Globus pallidus (tissue), 1 donor: ENCODE results near the gene STOX2.
A peak's percentile ranks its signal among the peaks of the same experiment; 100 is the strongest.
"Not testable (repeated sequence)": the region's sequence is repeated elsewhere in the genome, so short reads cannot be mapped to it uniquely, and the experiment has no call there.

Source experiments
- DNase-seq: peaks from one replicate; pipeline ENCODE4 v3.0.0-alpha.2; 2015; ENCODE audit warnings: low spot score

Gene STOX2

GRCh38 chr4:183935355-183936005, 30.4 kb downstream of the STOX2 start:
- no peak for DNase-seq

- DNase-seq, result no peak
Measured at GRCh38 chr4:183936047-183936446, 30.9 kb downstream of the STOX2 start.

GRCh38 chr4:183936574-183937345, 31.7 kb downstream of the STOX2 start:
- no peak for DNase-seq

GRCh38 chr4:183940864-183941263, 35.8 kb downstream of the STOX2 start:
- no peak for DNase-seq

GRCh38 chr4:183941964-183942363, 36.9 kb downstream of the STOX2 start:
- no peak for DNase-seq

GRCh38 chr4:183945741-183946140, 40.6 kb downstream of the STOX2 start:
- no peak for DNase-seq

- DNase-seq, result no peak
Measured at GRCh38 chr4:183950536-183950935, 45.4 kb downstream of the STOX2 start.

- DNase-seq, result not testable (repeated sequence)
Measured at GRCh38 chr4:183952652-183953051, 47.5 kb downstream of the STOX2 start.

GRCh38 chr4:183959319-183960045, 54.4 kb downstream of the STOX2 start:
- DNase-seq, result peak; percentile 45

- DNase-seq, result peak; percentile 97
Measured at GRCh38 chr4:183960046-183960420, 54.9 kb downstream of the STOX2 start.

- peak; percentile 66 for DNase-seq
Measured at GRCh38 chr4:183960962-183961541, 55.9 kb downstream of the STOX2 start.

GRCh38 chr4:183961795-183962194, 56.7 kb downstream of the STOX2 start:
- DNase-seq, result no peak

GRCh38 chr4:183962419-183962818, 57.3 kb downstream of the STOX2 start:
- DNase-seq, result no peak

- no peak for DNase-seq
Measured at GRCh38 chr4:183966371-183966770, 61.3 kb downstream of the STOX2 start.

GRCh38 chr4:183967266-183967665, 62.2 kb downstream of the STOX2 start:
- DNase-seq, result no peak

- no peak for DNase-seq
Measured at GRCh38 chr4:183968502-183968901, 63.4 kb downstream of the STOX2 start.

- no peak for DNase-seq
Measured at GRCh38 chr4:183968931-183969330, 63.8 kb downstream of the STOX2 start.

- DNase-seq, result no peak
Measured at GRCh38 chr4:183969596-183969995, 64.5 kb downstream of the STOX2 start.

- peak; percentile 61 for DNase-seq
Measured at GRCh38 chr4:183971929-183972490, 66.9 kb downstream of the STOX2 start.

- no peak for DNase-seq
Measured at GRCh38 chr4:183977707-183978106, 72.6 kb downstream of the STOX2 start.

- DNase-seq, result peak; percentile 59
Measured at GRCh38 chr4:183984566-183984965, 79.5 kb downstream of the STOX2 start.

- no peak for DNase-seq
Measured at GRCh38 chr4:183985786-183986185, 80.7 kb downstream of the STOX2 start.
